K562 (cell line): ENCODE measurements around the gene PCSK6. TPM values are rescaled to one million over a fixed set of nuclear protein-coding genes. Genes with fewer than 3 reads are reported as not detected.

ENCODE experiments used
- ZNF318 ChIP-seq, 2 experiments: fragments of 450-650 bp; IDR thresholded peaks; 2 replicates each; pipeline ENCODE4 v1.6.1; 2016; ENCODE audit warnings: mild to moderate bottlenecking in 2 of 2, borderline replicate concordance in 1 of 2, low read depth in 1 of 2, moderate library complexity in 1 of 2
- polyA plus RNA-seq, 8 experiments: library from polyadenylated mRNA; depleted of rRNA in 4 of 8; stranded (reverse) in 5 of 8; unstranded in 3 of 8; fragments of >200 nt; fragmentation: Nextera tagmentation in 2 of 8; fragmentation: Illumina TruSeq in 1 of 8; extraction: Ambion mirVana in 2 of 8; extraction: Trizol in 1 of 8; gene quantifications; 2 replicates each; pipeline versions ENCODE4 v1.2.1 to v1.2.3, GENCODE V29; 2011 to 2014; ENCODE audit warnings: inconsistent platforms in 1 of 8, missing spikeins in 1 of 8
- total RNA-seq, 7 experiments: library from RNA; depleted of rRNA in 6 of 7; stranded (reverse); fragments of >200 nt in 6 of 7; fragmentation: Illumina TruSeq in 2 of 7; extraction: Trizol in 2 of 7; gene quantifications; 2 replicates each; pipeline versions ENCODE4 v1.2.1 to v1.2.3, GENCODE V29; 2011 to 2021; ENCODE audit warnings: low replicate concordance in 1 of 7

The PCSK6 gene
- total and polyA plus RNA-seq, 9 of the 15 experiments (the other 6 are each of a cell fraction or from before 2014, with no cell fraction given): 2.2 to 32.6 (median 14.5) TPM

GRCh38 chr15:101480613-101481380, 8.7 kb downstream of the PCSK6 start (continued):
- no peak for TF ChIP-seq ZNF318 (IDR thresholded peaks at IDR 0.05; ENCODE audit: borderline replicate concordance in 1 of 2, low read depth in 1 of 2)
